Type B pancreatic cell (in vitro differentiated cells): Measurements from ENCODE around the gene PER3. TPM values are rescaled to one million over a fixed set of nuclear protein-coding genes. Genes with fewer than 3 reads are reported as not detected.

Experiments used
- DNase-seq: peaks from one replicate; pipeline ENCODE4 v3.0.0; 2021; ENCODE audit warnings: mixed read lengths; ENCODE audit not compliant: unreplicated experiment; ENCODE audit errors: extremely low spot score
- H3K27ac Mint-ChIP-seq: 2 replicates; pipeline ENCODE4 v1.8.0; 2021; ENCODE audit warnings: mild to moderate bottlenecking, mixed read lengths
- H3K27me3 Mint-ChIP-seq: 2 replicates; pipeline ENCODE4 v1.8.0; 2021; ENCODE audit warnings: mixed read lengths
- H3K36me3 Mint-ChIP-seq: 2 replicates; pipeline ENCODE4 v1.8.0; 2021; ENCODE audit warnings: mixed read lengths
- H3K4me1 Mint-ChIP-seq: one replicate; pipeline ENCODE4 v1.8.0; 2021; ENCODE audit warnings: mixed read lengths; ENCODE audit not compliant: unreplicated experiment
- H3K4me3 Mint-ChIP-seq: 2 replicates; pipeline ENCODE4 v1.8.0; 2021; ENCODE audit warnings: mild to moderate bottlenecking, mixed read lengths
- H3K9me3 Mint-ChIP-seq: 2 replicates; pipeline ENCODE4 v1.8.0; 2021; ENCODE audit warnings: mixed read lengths
- CTCF ChIP-seq: fragments of 200-600 bp; sonication (generic); conservative IDR thresholded peaks from 2 replicates; pipeline ENCODE4 v1.5.0; 2021; ENCODE audit warnings: antibody characterized with exemption, mild to moderate bottlenecking
- total RNA-seq: library from RNA; stranded (reverse); gene quantifications from 2 replicates; pipeline ENCODE4 v1.2.1, GENCODE V29; 2021; ENCODE audit warnings: low replicate concordance

PER3 gene
- total RNA-seq, 1 donor from 2014 or later = 7.1 TPM

- no peaks in the 10 kb centered on the region for H3K4me1 Mint-ChIP-seq
- no peak for TF ChIP-seq CTCF
- no peaks in the 10 kb centered on the region for H3K9me3 Mint-ChIP-seq
- H3K36me3 Mint-ChIP-seq = no peaks in the 10 kb centered on the region
- H3K4me3 Mint-ChIP-seq = no peak overlapping the region
- no peaks in the 10 kb centered on the region for H3K27me3 Mint-ChIP-seq
- peak; percentile 36 for DNase-seq
- no peak overlapping the region for H3K27ac Mint-ChIP-seq
These were observed 87.0 kb downstream of the PER3 start for GRCh38 chr1:7871136-7871535.

GRCh38 chr1:7873801-7874795 is 90.0 kb downstream of the PER3 start:
- no peak for TF ChIP-seq CTCF
- Mint-ChIP-seq H3K27ac (no peak overlapping the region), H3K27me3 (no peaks in the 10 kb centered on the region), H3K9me3 (peaks cover 5% of the 10 kb centered on the region), H3K36me3 (no peaks in the 10 kb centered on the region), H3K4me1 (no peaks in the 10 kb centered on the region), H3K4me3 (no peak overlapping the region)
- DNase-seq = peak; percentile 56

GRCh38 chr1:7878027-7878426 is 93.9 kb downstream of the PER3 start:
- Mint-ChIP-seq H3K4me3 (no peak overlapping the region), H3K4me1 (no peaks in the 10 kb centered on the region), H3K27me3 (no peaks in the 10 kb centered on the region), H3K27ac (no peak overlapping the region), H3K9me3 (peaks cover 5% of the 10 kb centered on the region), H3K36me3 (no peaks in the 10 kb centered on the region)
- DNase-seq = no peak
- TF ChIP-seq CTCF = no peak

GRCh38 chr1:7879228-7879627 is 95.1 kb downstream of the PER3 start:
- Mint-ChIP-seq H3K4me1 (no peaks in the 10 kb centered on the region), H3K27me3 (no peaks in the 10 kb centered on the region), H3K4me3 (no peak overlapping the region), H3K36me3 (no peaks in the 10 kb centered on the region), H3K9me3 (peaks cover 5% of the 10 kb centered on the region), H3K27ac (no peak overlapping the region)
- DNase-seq = peak; percentile 18
- no peak for TF ChIP-seq CTCF

- no peak for TF ChIP-seq CTCF
- no peak overlapping the region for H3K27ac Mint-ChIP-seq
These were observed 100.7 kb downstream of the PER3 start for GRCh38 chr1:7884757-7885156.

More at GRCh38 chr1:7884757-7885156, 100.7 kb downstream of the PER3 start:
- no peaks in the 10 kb centered on the region for H3K9me3 Mint-ChIP-seq
- no peaks in the 10 kb centered on the region for H3K36me3 Mint-ChIP-seq
- no peak overlapping the region for H3K4me3 Mint-ChIP-seq
- H3K4me1 Mint-ChIP-seq = no peaks in the 10 kb centered on the region
- peaks cover 22% of the 10 kb centered on the region for H3K27me3 Mint-ChIP-seq
- DNase-seq = no peak
